ENCODE measurements around the gene LHFPL2.

Gene LHFPL2

DNA sequence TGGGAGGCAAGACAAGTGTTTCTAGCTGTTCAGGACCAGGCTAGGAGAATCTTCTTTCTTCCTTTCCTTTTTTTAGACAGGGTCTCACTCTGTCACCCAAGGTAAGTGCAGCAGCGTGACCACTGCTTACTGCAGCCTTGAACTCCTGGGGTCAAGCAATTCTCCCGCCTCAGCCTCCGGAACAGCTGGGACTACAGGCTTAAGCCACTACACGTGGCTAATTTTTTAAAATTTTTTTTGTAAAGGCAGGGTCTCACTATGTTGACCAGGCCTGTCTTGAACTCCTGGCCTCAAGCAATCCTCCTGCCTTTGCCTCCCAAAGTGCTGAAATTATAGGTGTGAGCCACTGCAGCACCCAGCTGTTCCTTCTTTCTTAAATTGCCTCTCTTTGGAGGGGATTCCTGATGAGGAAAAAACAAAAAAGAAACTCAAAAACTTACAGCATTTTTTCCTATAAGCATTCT, 53.1 kb downstream of the LHFPL2 start:
- TF ChIP-seq FOXP2 (optimal IDR thresholded peaks at IDR 0.05; ENCODE audit: borderline replicate concordance, extremely low read depth, extremely low read length, insufficient read depth) (no peak), SIN3A (IDR thresholded peaks at IDR 0.05; ENCODE audit: borderline replicate concordance, insufficient read depth, low read length) (no peak), TAF1 (IDR thresholded peaks at IDR 0.05; ENCODE audit: borderline replicate concordance, insufficient read depth, low read length) (no peak), POLR2AphosphoS5 (IDR thresholded peaks at IDR 0.05; ENCODE audit: low read depth, low read length) (no peak)
- TF ChIP-seq, protein P1, sequence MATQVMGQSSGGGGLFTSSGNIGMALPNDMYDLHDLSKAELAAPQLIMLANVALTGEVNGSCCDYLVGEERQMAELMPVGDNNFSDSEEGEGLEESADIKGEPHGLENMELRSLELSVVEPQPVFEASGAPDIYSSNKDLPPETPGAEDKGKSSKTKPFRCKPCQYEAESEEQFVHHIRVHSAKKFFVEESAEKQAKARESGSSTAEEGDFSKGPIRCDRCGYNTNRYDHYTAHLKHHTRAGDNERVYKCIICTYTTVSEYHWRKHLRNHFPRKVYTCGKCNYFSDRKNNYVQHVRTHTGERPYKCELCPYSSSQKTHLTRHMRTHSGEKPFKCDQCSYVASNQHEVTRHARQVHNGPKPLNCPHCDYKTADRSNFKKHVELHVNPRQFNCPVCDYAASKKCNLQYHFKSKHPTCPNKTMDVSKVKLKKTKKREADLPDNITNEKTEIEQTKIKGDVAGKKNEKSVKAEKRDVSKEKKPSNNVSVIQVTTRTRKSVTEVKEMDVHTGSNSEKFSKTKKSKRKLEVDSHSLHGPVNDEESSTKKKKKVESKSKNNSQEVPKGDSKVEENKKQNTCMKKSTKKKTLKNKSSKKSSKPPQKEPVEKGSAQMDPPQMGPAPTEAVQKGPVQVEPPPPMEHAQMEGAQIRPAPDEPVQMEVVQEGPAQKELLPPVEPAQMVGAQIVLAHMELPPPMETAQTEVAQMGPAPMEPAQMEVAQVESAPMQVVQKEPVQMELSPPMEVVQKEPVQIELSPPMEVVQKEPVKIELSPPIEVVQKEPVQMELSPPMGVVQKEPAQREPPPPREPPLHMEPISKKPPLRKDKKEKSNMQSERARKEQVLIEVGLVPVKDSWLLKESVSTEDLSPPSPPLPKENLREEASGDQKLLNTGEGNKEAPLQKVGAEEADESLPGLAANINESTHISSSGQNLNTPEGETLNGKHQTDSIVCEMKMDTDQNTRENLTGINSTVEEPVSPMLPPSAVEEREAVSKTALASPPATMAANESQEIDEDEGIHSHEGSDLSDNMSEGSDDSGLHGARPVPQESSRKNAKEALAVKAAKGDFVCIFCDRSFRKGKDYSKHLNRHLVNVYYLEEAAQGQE (IDR thresholded peaks at IDR 0.05; ENCODE audit: insufficient read depth in 1 of 2, low read depth in 2 of 2, low read length in 2 of 2), result no peak

DNA sequence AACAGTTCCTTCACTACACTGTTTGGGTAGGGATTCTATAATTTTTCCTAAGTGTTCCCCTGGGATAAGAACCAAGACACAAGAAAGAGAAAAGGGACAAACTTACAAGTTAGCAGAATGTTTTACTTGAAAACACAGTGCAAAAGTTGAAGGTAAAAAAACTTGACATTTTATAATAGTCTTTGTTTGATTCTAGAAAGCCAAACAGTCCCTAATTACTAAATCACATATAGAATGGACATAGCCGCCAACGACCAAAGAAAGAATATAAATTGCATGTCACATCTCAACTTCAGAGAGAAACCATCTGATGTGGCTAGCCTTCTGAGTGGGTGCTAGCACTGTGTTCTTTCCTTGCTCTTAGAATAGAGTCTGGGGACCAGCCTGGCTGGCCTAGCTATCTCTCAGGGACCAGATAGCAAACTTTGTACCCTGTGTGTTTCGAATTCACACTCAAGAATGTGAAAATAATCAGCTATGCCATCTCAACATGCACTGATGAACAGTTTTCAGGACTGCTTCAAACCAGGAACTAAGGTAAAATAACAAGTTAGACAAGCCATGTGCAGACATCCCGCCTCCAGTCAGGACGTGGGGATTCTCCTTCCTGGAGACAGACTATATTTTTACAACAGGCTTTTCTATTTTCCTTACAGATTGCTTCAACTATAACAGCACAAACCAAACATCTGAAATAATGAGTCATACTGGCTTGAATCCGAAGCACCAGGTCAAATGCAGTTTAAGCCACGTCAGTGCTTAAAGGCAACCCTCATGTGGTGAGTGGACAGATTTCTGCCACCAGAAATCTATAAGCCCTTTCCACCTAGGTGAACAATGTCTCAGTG, 53.7 kb downstream of the LHFPL2 start:
- TF ChIP-seq FOXP2 (optimal IDR thresholded peaks at IDR 0.05; ENCODE audit: borderline replicate concordance, extremely low read depth, extremely low read length, insufficient read depth) (no peak), TAF1 (IDR thresholded peaks at IDR 0.05; ENCODE audit: borderline replicate concordance, insufficient read depth, low read length) (peak; percentile 57; the same call in 1 of the 2 replicates), SIN3A (IDR thresholded peaks at IDR 0.05; ENCODE audit: borderline replicate concordance, insufficient read depth, low read length) (peak; percentile 95; the same call in 1 of the 2 replicates), POLR2AphosphoS5 (IDR thresholded peaks at IDR 0.05; ENCODE audit: low read depth, low read length) (peak; percentile 51; the same call in 1 of the 2 replicates)
- TF ChIP-seq, protein P1 (IDR thresholded peaks at IDR 0.05; ENCODE audit: insufficient read depth in 1 of 2, low read depth in 2 of 2, low read length in 2 of 2), result peak in 1 of 2 experiments; percentile 63; a peak in 2 of 4 replicates

DNA sequence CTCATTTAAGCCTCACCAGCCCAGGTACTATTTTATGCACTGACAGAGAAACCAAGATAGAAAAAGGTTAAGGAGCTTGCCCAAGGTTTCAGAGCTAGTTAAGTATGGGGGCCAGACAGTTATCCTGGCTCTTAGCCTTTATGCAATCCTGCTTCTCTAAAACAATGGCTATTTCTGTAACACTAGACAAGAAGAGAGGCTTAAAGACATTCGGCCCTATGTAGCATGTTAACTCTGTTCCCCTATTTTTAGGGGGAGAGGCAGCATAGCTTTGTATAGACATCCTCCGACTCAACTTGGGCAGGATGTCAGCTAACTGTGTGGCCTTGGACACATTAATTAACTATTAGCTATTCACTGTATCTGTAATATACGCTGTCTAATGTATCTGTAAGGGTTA, 54.6 kb downstream of the LHFPL2 start:
- TF ChIP-seq TAF1 (IDR thresholded peaks at IDR 0.05; ENCODE audit: borderline replicate concordance, insufficient read depth, low read length), result no peak
- TF ChIP-seq SIN3A (IDR thresholded peaks at IDR 0.05; ENCODE audit: borderline replicate concordance, insufficient read depth, low read length), result no peak
- TF ChIP-seq, protein P1 (IDR thresholded peaks at IDR 0.05; ENCODE audit: insufficient read depth in 1 of 2, low read depth in 2 of 2, low read length in 2 of 2), result no peak
- TF ChIP-seq FOXP2 (optimal IDR thresholded peaks at IDR 0.05; ENCODE audit: borderline replicate concordance, extremely low read depth, extremely low read length, insufficient read depth), result no peak
- TF ChIP-seq POLR2AphosphoS5 (IDR thresholded peaks at IDR 0.05; ENCODE audit: low read depth, low read length), result no peak

DNA sequence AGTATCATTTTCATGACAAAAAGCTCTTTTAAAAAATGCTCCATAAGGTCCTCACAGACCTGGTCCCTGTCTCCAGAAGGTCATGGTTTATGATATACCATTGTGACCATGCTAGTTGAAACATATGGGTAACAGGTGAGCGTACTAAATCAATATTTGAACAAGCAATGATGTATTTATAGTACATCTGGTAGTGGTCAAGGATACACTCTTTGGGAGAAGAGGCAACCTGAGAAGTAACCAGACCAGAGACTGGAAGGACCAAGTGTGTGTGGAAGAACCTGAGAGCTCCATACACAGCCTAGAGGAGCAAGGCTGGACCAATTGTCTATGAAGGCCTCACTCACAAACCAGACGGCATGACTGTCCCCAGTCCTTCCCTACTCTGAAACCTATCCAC, 55.1 kb downstream of the LHFPL2 start:
- TF ChIP-seq POLR2AphosphoS5 (IDR thresholded peaks at IDR 0.05; ENCODE audit: low read depth, low read length) (no peak), TAF1 (IDR thresholded peaks at IDR 0.05; ENCODE audit: borderline replicate concordance, insufficient read depth, low read length) (no peak), FOXP2 (optimal IDR thresholded peaks at IDR 0.05; ENCODE audit: borderline replicate concordance, extremely low read depth, extremely low read length, insufficient read depth) (no peak), SIN3A (IDR thresholded peaks at IDR 0.05; ENCODE audit: borderline replicate concordance, insufficient read depth, low read length) (no peak)
- TF ChIP-seq, protein P1 (IDR thresholded peaks at IDR 0.05; ENCODE audit: insufficient read depth in 1 of 2, low read depth in 2 of 2, low read length in 2 of 2), result no peak

Measured in PFSK-1 (cell line).